Measurements from ENCODE around the gene OGDH. TPM values are rescaled to one million over a fixed set of nuclear protein-coding genes. Genes with fewer than 3 reads are reported as not detected.

The OGDH gene
- total and polyA plus RNA-seq, 9 donors, result 24.4 to 84.6 (median 57.7) TPM

DNA sequence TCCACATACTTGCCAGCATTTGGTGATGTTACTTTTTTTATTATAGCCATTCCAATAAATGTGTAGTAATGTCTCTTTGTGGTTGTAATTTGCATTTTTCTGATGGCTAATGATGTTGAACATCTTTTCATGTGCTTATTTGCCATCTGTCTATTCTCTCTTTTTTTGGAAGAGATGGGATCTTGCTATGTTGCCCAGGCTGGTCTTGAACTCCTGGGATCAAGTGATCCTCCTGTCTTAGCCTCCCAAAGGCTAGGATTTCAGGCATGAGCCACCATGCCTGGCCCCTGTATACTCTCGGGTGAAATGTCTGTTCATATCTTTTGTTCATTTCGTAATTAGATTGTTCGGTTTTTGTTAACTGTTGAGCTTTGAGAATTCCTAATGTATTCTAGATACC is 3.4 kb downstream of the OGDH start:
- intact Hi-C loops (cut with DNase I), result loop anchor here in 1 of 4 donors (10.0 kb wide), 1 partner anchor 375 kb away; no protein-coding TSS in a partner anchor
- no peak for TF ChIP-seq EP300 (IDR thresholded peaks at IDR 0.05)
- TF ChIP-seq POLR2A (IDR thresholded peaks at IDR 0.05), result no peak
- TF ChIP-seq, protein P1, sequence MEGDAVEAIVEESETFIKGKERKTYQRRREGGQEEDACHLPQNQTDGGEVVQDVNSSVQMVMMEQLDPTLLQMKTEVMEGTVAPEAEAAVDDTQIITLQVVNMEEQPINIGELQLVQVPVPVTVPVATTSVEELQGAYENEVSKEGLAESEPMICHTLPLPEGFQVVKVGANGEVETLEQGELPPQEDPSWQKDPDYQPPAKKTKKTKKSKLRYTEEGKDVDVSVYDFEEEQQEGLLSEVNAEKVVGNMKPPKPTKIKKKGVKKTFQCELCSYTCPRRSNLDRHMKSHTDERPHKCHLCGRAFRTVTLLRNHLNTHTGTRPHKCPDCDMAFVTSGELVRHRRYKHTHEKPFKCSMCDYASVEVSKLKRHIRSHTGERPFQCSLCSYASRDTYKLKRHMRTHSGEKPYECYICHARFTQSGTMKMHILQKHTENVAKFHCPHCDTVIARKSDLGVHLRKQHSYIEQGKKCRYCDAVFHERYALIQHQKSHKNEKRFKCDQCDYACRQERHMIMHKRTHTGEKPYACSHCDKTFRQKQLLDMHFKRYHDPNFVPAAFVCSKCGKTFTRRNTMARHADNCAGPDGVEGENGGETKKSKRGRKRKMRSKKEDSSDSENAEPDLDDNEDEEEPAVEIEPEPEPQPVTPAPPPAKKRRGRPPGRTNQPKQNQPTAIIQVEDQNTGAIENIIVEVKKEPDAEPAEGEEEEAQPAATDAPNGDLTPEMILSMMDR (IDR thresholded peaks at IDR 0.05), result no peak
- H3K27me3 ChIP-seq, result no peaks in the 10 kb centered on the region
- 89 to 93% (median 91%) methylated on average over 3 of the region's 3 CpGs for WGBS, 3 donors
- no peak for DNase-seq
- no peaks in the 10 kb centered on the region for H3K9me3 ChIP-seq
- no peak overlapping the region for H3K4me3 ChIP-seq
- H3K36me3 ChIP-seq, result no peaks in the 10 kb centered on the region
- no peak overlapping the region for H3K27ac ChIP-seq
- peaks cover 2% of the 10 kb centered on the region for H3K4me1 ChIP-seq (ENCODE audit: insufficient read depth)

DNA sequence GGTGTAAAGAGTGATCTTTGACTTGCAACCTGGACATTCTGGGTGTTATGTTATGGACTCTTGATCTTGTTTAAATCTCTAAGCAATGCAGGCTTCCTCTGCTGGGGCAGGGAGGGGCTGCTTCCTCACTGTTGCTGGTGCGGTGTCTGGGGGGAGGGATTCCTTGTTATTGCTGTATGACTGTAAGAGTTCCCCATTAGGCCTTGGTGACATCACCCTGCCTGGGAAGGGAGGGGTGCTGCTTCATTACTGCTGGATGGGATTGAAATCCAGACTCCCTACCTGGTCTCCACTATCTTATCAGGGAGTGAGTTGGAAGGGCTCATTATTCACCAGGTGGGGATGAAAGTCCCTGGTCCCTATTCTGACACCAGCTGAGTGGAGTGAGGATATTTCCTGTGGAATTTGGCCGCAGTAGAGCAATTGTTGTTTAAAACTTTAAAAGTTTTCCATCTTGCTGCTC is 8.8 kb downstream of the OGDH start:
- Histone ChIP-seq H3K9me3 (no peaks in the 10 kb centered on the region), H3K27me3 (no peaks in the 10 kb centered on the region), H3K27ac (no peak overlapping the region), H3K4me1 (ENCODE audit: insufficient read depth) (peaks cover 5% of the 10 kb centered on the region), H3K4me3 (no peak overlapping the region), H3K36me3 (no peaks in the 10 kb centered on the region)
- intact Hi-C loops (cut with DNase I), result no loop called here
- 76 to 90% (median 79%) methylated on average over 2 of the region's 2 CpGs for WGBS, 3 donors
- no peak for DNase-seq
- TF ChIP-seq EP300 (IDR thresholded peaks at IDR 0.05), result no peak
- TF ChIP-seq, protein P1 (IDR thresholded peaks at IDR 0.05), result no peak
- TF ChIP-seq POLR2A (IDR thresholded peaks at IDR 0.05), result no peak

DNA sequence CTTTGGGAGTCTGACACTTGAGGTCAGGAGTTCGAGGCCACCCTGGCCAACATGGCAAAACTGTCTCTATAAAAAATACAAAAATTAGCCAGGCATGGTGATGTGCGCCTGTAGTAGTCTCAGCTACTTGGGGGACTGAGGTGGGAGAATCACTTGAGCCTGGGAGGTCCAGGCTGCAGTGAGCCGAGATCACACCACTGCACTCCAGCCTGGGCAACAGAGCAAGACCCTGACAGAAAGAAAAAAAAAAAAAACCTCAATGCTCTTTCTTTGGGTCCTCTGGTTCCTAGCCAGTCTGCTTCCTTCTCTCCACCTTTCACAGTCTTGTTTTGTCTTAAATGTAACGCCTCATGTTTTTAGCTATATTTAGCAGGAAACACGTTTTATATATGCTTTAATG is 9.4 kb downstream of the OGDH start:
- Histone ChIP-seq H3K27ac (no peak overlapping the region), H3K4me3 (no peak overlapping the region), H3K27me3 (no peaks in the 10 kb centered on the region), H3K36me3 (no peaks in the 10 kb centered on the region), H3K4me1 (ENCODE audit: insufficient read depth) (peaks cover 7% of the 10 kb centered on the region), H3K9me3 (no peaks in the 10 kb centered on the region)
- intact Hi-C loops (cut with DNase I), result no loop called here
- DNase-seq, result no peak
- TF ChIP-seq, protein P1 (IDR thresholded peaks at IDR 0.05), result no peak
- no peak for TF ChIP-seq POLR2A (IDR thresholded peaks at IDR 0.05)
- no peak for TF ChIP-seq EP300 (IDR thresholded peaks at IDR 0.05)
- WGBS, 3 donors, result 81 to 88% (median 87%) methylated on average over 5 of the region's 5 CpGs

DNA sequence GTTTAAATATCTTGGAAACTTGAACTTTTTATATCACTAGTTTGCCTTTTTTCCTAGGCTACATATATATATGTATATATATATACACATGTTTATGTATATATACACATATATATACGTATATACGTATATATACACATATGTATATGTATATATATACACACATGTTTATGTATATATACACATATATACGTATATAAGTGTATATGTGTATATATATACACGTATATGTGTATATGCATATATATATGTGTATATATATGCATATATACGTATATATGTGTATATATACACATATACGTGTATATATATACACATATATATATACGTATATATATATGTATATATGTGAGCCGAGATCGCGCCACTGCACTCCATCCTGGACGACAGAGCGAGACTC is 10.1 kb downstream of the OGDH start:
- no peak for DNase-seq
- Histone ChIP-seq H3K27me3 (no peaks in the 10 kb centered on the region), H3K4me1 (ENCODE audit: insufficient read depth) (peaks cover 7% of the 10 kb centered on the region), H3K27ac (no peak overlapping the region), H3K9me3 (no peaks in the 10 kb centered on the region), H3K36me3 (no peaks in the 10 kb centered on the region), H3K4me3 (no peak overlapping the region)
- intact Hi-C loops (cut with DNase I), result no loop called here
- TF ChIP-seq EP300 (IDR thresholded peaks at IDR 0.05) (no peak), POLR2A (IDR thresholded peaks at IDR 0.05) (no peak)
- TF ChIP-seq, protein P1 (IDR thresholded peaks at IDR 0.05), result no peak
- WGBS, 3 donors, result 88 to 89% (median 88%) methylated on average over 12 of the region's 12 CpGs

All from ovary (tissue), 9 donors.